Daoy (cell line): ENCODE data around the gene PSMB3. TPM values are rescaled to one million over a fixed set of nuclear protein-coding genes. Genes with fewer than 3 reads are reported as not detected.
A peak's percentile ranks its signal among the peaks of the same experiment; 100 is the strongest.
"Not testable (repeated sequence)": the region's sequence is repeated elsewhere in the genome, so short reads cannot be mapped to it uniquely, and the experiment has no call there.

Experiments used
- DNase-seq: peaks from one replicate; pipeline ENCODE4 v3.0.0-alpha.2; 2015; ENCODE audit warnings: low read depth
- total RNA-seq: library from RNA; depleted of rRNA; stranded (reverse); fragments of >200 nt; shearing (Covaris generic); gene quantifications from 2 replicates; pipeline ENCODE4 v1.2.3, GENCODE V29; 2014

Gene PSMB3
- total RNA-seq, 1 experiment from 2014 or later, result 524 TPM

DNA sequence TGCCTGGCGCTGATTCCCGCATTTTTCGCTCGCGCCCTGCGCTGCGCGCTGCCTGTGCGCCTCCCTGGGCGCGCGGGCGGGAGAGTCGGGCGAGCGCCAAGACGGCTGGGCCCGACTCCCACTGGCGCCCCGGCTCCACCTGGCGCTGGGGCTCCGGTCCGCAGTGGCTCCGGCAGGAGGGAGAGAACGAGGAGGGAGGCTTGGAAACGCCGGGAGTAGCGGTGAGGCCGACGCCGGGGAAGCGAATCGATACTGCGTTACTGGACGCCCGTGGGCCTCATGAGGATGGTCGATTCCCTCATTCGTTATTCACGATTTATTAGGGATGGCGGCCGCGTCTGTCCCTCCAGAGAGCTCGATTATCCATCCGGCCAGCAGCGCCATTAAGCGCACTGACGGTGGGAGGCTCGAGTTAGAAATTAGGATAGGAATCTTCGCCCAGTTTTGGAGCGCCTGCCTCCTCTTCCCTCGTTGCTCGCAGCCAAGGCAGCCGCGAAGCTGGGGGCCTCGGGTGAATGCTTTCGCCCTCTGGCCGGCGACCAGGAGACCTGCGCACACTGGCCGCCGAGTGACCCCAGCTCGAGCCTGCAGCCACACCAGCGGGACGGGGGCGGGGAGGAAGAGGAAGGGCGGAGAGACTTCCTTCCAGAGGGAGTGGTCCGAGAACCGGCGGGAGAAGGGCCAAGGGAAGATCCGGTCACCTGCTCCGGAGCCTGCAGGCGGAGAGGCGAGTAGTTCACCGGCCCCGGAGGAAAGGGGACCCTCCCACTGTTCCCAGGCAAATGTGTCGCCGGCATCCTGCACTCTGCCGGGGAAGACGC is 3.1 kb upstream of the PSMB3 start:
- peak; percentile 85 for DNase-seq

DNA sequence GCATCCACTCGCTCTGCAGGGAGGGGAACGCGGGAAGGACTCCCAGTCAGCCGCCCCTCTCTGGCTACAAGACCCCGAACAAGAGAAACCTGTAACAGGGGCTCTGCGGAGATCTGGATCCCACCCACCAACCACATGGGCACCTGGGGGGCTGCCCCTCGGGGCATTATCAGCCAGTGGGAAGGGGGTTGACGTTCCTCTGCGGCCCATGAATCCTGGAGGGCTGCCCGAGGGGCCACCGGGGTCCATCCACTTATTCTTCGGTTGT is 2.6 kb upstream of the PSMB3 start:
- DNase-seq, result no peak

DNA sequence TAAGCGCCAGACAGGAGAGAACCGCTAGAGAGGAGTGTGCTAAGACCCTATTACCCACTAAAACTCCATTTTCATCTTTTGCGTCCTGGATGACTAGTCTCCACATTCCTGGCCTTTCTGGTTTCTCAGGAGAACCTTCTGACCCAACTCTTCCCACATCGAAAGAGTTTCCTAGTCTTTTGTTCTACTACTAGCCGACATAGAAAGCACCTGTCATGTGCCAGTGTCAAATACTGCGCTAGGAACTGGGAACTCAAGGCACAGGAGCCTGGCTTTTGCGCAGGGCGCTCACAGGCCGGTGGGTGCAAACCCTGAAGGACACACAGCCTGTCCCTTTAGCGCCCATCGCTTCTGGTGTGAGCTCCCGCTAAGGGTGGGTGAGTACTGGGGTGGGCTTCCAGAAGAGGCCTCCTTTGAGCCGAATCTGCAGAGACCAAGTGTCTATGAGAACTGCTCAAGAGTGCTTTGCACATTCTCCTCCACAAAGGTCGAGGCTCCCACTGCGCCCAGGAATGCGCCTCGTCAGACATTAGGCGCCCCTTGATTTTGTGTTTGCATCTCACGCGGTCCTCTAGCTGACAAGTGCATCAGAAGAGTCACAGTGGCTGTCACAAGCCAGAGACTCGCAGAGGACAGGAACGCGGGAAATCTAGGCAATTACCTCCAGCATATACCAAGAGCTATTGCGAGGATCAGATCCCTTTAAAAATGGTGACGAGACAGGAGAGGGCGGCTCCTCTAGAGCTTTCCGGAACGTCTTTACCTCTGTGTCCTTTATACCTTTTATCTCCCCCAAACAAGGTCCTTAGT is 2.0 kb upstream of the PSMB3 start:
- DNase-seq, result no peak

DNA sequence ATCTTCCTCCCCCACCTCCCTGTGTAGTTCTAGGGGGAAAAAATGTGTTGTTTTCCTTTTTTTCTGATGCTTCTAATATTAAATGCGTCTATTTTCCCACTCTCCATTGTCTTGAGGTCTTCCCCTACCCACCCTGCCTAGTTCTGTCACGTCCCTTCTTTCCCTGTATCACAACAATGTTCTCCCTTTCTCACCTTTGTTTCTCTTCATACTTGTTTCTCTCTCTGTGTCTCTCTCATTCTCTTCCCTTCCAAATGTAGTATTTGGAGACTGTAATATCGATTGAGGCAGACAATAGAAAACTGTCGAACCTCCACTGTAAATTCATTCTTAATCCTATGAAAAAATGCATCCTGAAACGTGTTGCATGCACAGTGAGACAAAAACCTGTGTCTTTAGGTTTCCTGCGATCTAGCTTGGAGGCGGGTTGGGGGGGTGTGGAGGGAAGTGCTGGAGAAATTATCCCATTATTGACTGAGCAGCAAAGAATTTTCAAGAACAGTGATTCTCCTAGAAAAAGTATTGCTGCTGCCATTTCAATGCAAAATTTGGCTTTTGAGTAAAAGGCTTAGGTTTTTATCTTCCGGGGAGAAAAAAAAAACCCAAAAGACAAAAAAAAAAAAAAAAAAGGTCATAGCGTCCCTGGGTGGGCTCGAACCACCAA is 1.3 kb upstream of the PSMB3 start:
- DNase-seq, result peak; percentile 44

DNA sequence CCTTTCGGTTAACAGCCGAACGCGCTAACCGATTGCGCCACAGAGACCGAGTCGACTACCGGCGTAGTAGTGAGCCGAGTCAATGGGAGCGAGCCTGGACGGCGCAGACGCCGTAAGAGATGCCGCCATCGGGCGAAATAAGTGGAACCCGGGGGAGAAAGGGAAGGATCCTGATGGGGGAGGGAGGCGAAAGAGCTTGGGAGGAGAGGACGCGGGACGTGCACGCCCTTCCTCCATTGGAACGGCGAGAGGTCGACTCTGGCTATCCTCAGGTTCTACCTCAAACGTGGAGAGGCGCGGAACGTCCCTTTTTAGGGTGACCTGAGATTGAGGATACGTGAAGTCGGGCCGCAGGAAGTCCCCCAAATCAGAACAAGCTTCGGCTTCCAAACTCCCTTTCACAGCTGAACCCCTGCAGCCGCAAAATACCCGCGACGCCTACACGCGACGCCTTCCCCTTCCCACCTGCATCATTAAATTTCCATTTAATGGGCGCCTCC is 683 bp upstream of the PSMB3 start:
- DNase-seq, result peak; percentile 86

DNA sequence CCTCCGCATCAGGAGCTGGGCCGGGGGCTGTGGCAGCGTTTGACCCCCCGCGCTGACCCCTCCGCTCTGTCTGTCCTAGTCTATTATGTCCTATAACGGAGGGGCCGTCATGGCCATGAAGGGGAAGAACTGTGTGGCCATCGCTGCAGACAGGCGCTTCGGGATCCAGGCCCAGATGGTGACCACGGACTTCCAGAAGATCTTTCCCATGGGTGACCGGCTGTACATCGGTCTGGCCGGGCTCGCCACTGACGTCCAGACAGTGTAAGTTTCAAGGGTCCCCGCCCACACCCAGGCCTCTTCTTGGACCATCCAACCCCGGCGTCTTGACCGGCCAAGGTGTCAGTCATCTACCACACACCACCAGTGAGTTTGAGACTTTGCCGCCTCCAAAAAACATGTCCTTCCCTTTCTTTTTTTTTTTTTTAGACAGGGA is 548 bp downstream of the PSMB3 start:
- DNase-seq, result no peak

DNA sequence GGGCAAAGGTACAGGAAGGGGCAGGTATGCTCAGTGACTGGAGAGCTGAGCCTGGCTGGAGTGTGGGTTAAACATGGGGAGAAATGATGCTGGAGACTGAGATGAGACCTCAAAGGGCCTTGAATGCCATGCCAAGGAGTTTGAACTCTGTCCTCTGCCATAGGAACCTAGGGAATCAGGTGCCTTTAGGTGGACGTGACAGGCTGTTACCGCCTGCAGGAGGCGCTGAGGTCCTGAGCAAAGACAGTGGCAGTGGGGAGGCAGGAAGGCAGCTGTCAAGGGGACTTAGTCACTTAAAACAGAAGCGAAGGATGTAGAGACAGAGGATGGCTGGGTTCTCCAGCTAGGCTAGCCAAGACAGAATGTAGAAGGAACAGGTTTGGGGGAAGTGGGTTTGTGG is 9.1 kb downstream of the PSMB3 start:
- peak; percentile 39 for DNase-seq

DNA sequence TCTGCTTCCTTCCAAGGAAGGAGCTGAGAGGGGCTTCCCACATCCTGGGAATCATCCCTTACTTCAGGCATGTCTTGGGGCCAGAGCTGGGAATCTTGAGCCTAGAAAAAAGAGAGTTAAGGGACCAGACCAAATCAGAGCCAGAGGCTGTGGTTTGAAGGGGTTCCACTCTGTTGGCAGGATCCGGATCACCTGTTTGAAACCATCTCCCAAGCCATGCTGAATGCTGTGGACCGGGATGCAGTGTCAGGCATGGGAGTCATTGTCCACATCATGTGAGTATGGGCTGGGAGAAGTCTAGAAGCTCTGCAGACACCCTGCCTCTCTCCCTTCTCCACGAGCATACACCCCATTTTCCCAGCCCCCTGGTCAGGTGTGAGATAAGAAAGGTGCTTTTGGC is 9.7 kb downstream of the PSMB3 start:
- DNase-seq, result no peak

DNA sequence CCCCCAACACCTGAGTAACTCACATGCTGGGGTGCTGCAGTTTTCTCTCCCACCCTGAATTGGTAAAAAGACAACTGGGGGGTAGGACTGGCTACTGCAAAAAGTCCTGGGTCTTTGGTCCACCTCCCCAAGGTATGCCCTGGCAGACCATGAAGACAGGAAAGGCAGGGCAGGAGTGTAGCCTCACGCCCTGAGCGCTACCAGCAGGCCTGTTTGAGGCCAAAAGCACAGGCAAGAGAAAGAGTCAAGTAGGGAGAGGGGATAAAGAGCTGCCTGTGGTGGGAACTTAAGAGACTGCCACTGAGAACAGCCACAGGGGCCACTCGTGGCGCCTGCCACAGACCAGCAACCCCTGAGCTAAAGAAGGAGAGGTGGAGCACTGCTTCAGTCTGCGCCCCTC is 13.8 kb downstream of the PSMB3 start:
- DNase-seq, result no peak

DNA sequence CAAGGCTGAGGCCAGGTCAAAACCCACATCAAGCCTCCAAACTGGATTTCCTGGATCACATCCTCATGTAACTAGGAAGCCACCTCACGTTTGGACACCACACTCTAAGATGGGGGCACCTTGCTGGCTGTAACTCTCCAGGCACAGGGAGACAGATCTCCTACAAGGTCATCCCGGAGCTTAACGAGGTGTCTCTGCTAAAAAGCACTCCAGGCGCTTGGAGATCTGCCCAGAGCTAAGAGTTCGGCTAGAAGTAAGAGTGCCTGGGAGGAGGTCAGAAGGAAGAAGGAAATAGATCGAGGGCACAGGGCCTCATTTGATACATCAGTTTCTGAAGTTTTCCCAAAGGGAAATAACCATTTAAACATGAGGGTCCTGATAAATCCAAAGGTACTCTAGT is 15.9 kb downstream of the PSMB3 start:
- DNase-seq, result no peak

DNA sequence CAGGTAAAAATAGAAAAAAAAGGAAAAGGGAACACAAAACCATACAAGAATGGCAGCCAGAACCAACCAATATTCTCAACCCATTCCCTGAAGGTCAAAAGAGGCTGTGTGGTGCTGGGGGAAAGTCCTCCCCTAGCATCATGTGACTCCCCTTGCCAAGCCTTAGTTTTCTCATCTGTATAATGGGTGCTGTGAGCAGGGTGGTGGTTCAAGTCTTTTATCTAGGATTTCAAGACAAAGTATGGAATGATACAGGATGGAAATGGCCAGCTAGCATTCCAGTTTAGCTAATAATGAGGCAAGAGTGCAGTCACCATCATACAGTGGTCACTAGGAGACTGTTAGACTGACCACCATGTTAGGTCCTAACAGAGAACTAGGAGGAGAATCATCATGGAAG is 20.7 kb downstream of the PSMB3 start:
- DNase-seq, result no peak

DNA sequence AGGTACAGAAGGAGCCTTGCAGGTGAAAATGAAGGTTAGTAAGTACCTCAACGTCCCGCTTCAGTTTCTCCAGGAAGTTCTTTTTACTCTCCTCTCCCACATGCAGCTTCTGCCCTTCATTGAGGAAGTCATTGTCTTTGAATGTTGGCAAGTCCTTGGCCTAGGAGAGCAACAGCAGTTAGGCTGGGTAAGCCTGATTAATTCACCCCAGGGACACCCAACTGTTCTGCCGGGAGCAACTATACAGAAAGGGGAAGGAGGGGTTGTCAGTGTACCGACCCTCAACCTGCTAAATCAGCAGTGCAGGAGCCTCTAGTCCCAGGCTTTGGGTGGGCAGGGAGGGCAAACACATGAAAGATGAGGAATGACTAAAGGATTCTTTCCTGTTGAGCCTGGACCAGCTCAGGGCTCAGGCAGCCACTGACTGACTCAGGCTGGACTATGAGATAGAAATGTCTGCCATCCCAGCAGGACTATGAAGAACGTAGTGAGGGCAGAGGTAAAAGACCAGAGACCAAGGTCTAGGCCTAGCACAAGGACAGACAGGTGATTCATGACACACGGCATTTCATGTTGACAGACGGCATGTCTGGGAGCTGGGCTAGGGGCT is 25.2 kb downstream of the PSMB3 start:
- DNase-seq, result no peak

DNA sequence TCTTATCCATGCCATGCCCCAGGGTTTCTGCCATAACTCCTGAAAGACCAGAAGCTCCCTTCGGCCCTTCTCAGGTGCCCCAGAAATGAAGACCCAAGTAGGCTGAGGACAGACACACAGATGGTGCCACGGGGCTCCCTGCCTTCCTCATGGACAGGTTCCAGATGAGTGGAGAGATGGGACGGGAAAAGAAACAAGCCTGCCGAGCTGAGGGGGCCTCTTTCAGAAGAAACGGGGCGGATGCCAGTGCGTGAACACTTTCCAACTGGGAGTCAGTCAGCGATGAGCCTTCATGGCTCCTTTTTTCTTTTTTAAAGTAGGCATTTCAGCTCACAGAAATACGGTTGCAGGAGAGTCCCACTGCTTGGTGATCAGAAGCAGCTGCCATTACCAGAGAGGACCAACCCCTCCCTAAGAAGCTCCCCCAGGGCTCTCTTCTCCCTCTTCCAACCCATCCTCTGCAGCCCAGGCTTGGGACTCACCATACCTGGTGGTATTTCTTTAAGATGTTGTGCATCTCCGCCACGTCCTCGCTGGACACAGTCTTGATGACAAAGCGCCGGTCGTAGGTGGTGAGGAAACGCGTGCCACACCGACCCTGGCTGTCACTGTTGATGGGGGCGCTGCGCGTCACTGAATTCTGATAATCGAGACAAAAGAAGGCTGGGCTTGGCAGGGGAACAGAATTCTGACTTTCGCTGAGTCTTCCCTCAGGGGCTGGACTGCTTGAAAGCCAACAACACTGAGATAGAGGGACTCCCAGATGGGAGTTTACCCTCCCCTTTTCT is 27.6 kb downstream of the PSMB3 start:
- no peak for DNase-seq

DNA sequence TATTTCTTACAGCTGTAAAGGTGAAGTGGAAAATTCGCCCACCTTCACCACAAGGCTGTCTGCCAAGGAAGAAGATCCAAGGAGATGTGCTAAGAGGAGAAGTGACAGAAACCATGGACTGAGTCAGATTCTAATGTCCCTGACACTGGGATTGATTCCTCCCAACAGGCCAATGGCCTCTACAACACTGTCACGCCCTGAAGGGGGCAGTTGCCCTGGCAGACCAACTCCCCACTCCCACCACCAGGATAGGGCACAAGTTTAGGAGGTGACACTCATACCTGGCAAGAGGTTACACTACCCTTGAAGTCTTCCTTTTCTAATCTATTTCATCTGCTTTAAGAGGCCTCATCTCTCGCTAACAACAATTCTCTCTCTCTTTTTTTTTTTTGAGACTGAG is 30.7 kb downstream of the PSMB3 start:
- DNase-seq, result no peak

DNA sequence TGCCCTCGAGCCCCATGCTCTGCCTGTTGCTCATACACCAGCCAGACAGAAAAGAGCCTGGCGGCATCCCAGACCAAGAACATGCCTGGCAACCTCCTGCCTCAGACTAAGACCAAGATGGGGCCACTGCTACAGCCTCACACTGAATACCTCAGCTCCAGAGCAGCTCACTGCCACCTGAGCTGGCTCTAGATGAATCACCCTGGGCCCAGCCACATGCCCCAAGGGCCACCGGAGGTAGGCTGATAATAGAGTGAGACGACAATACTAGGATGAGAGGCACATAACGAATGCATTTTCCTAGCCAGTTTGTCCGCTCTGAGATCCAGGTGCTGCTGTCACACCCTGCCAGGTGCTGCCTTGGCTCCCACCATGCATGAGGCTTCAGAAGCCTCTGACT is 33.8 kb downstream of the PSMB3 start:
- no peak for DNase-seq

DNA sequence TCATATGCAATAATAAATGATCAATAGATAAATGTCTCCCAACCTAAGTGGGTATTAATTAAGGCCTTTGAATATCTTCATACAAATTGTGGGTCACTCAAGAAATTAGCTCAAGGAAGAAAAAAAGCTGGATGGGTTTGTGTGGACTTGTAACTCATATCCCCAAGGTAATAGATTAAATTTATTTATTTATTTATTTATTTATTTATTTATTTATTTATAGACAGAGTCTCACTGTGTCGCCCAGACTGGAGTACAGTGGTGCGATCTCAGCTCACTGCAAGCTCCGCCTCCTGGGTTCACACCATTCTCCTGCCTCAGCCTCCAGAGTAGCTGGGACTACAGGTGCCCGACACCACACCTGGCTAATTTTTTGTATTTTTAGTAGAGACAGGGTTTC is 35.5 kb downstream of the PSMB3 start:
- not testable (repeated sequence) for DNase-seq

DNA sequence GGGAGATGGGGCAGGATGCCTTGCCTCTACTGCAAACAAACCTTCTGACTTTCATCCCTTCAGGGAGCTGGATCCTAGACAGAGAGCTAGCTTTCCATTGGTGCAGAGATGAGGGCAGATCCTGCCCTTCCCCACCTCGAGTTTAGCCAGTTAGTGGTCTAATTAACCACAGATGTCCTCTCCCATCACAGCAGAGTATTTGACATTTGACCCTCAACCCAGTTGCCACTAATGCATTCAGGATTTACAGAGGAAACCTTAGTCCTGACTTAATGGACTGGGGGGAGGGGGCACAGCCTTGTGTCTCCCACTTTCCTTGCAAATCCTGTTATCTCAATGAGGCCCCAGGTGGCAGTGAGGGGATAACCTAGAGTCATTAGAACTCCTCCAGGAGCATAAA is 36.6 kb downstream of the PSMB3 start:
- DNase-seq, result no peak

DNA sequence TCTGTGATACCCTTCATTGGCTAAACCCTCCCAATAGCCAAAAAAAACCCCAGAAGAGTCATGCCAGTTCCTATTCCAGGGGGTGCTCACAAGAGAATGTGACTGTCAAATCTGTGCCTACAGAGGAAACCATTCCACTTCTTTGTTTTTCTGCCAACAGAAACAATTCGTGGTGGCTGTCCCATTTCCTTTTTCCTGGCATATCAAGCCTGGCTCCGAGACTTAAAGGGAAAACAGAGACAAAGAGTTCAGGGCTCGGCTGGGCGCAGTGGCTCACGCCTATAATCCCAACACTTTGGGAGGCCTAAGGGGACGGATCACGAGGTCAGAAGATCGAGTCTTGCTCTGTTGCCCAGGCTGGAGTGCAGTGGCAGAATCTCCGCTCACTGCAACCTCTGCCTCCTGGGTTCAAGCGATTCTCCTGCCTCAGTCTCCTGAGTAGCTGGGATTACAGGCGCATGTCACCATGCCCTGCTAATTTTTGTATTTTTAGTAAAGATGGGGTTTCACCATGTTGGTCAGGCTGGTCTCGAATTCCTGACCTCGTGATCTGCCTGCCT is 37.7 kb downstream of the PSMB3 start:
- DNase-seq, result peak; percentile 14

DNA sequence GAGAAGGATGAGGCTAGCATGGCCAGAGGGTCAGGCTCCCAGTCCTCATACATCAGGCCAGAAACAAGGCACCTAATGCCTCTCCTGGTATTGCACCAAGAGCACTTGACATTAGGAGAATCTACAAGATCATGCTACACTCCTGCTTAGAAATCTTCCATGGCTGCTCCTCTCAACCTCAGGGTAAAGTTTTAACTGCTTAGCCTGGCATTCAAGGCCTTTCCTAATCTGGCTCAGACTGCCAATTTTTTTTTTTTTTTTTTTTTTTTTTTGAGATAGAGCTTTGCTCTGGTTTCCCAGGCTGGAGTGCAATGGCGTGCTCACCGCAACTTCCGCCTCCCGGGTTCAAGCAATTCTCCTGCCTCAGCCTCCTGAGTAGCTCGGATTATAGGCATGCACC is 38.6 kb downstream of the PSMB3 start:
- no peak for DNase-seq

DNA sequence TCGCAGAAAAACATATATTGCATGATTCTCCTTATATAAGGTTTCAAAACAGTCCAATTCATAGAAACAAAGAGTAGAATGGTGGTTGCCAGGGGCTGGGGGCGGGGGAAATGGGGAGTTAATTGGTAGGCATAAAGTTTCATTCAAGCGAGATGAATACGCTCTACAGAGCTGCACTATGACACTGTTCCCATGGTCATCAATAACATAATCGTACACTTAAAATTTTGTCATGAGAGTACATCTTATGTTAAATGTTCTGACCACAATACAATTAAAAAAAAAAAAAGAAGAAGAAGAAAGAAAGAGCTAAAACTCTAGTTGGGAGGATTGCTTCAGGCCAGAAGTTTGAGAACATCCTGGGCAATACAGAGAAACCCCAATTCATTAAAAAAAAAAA is 41.7 kb downstream of the PSMB3 start:
- no peak for DNase-seq
